ENCODE results near the gene PDLIM4.

The PDLIM4 gene

DNA sequence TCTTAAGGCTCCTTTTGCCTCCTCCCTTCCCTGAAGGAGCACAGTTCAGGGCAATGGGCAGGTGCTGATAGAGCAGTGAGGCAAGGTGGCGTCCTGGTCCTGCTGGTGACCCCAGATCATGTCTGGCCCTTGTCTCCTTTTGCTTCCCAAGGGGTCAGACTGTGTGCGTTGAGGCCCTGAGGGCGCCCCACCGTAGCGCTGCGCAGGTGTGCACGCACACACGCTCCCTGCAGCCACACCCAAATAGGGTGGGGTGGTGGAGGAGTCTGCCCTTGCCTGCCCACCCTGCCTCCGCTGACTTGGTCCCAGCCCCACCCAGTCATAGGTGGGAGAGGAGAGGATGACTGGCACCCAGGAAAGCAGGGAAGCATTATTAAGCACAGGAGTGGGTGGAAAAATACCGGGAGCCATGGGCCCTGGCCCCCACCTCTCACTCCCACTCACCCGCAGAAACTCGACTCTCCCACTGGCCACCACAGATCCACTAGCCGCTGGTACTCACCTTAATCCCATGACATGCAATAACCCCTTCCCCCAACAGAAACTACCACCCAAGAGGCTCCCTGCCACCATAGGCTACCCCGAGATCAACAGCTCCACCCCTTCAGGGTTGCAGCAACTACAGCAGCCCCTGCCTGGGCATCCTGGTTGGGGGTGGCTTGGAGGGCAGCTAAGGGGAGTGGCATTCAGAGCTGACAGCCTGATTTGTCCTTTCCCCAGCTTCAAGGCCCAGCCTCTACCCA is 16.7 kb downstream of the PDLIM4 start:
- H3K14ac ChIP-seq (ENCODE audit: low read length in 2 of 2), result no peak overlapping the region
- H3K4me1 ChIP-seq (ENCODE audit: control insufficient read depth, insufficient read depth, low read depth, low read length), result peaks cover 28% of the 10 kb centered on the region
- H3K36me3 ChIP-seq (ENCODE audit: control insufficient read depth in 1 of 2, insufficient read depth in 2 of 2, low read depth in 1 of 2, low read length in 2 of 2), result peaks cover 47 to 48% of the 10 kb centered on the region in 2 experiments
- H3K18ac ChIP-seq (ENCODE audit: low read depth in 1 of 2, low read length in 2 of 2), result no peak overlapping the region
- no peak overlapping the region for H4K8ac ChIP-seq (ENCODE audit: low read length)
- WGBS, result 99% methylated on average over 13 of the region's 14 CpGs
- no peaks in the 10 kb centered on the region for H3K9me3 ChIP-seq (ENCODE audit: control insufficient read depth, low read length)
- H2BK15ac ChIP-seq (ENCODE audit: low read depth, poor library complexity, severe bottlenecking), result no peak overlapping the region
- H3K9ac ChIP-seq (ENCODE audit: low read length), result no peak overlapping the region
- H3K79me1 ChIP-seq (replicated peaks; ENCODE audit: low read length, poor library complexity, severe bottlenecking), result peaks cover 20% of the 10 kb centered on the region
- H2BK120ac ChIP-seq (ENCODE audit: low read depth, low read length), result no peak overlapping the region
- no peak overlapping the region for H3K27ac ChIP-seq (ENCODE audit: low read length, poor library complexity, severe bottlenecking)
- no peak overlapping the region for H2BK12ac ChIP-seq (ENCODE audit: low read length in 2 of 2)
- H2BK5ac ChIP-seq (ENCODE audit: low read depth, low read length, poor library complexity, severe bottlenecking), result no peak overlapping the region
- H4K91ac ChIP-seq (ENCODE audit: low read length), result no peak overlapping the region
- DNase-seq, result no peak
- no peak overlapping the region for H3K4me2 ChIP-seq (ENCODE audit: low read length, poor library complexity, severe bottlenecking)
- H3K4me3 ChIP-seq (ENCODE audit: insufficient read depth in 1 of 2, low read depth in 1 of 2, low read length in 2 of 2), result no peak overlapping the region
- no peak overlapping the region for H2AK5ac ChIP-seq (ENCODE audit: low read length, severe bottlenecking)
- H3K23ac ChIP-seq (ENCODE audit: low read length in 2 of 2), result no peak overlapping the region
- H3K27me3 ChIP-seq (ENCODE audit: control insufficient read depth in 1 of 2, insufficient read depth in 1 of 2, low read length in 2 of 2), result no peaks in the 10 kb centered on the region
- H2AFZ ChIP-seq (ENCODE audit: low read depth, low read length), result no peak overlapping the region
- H3K4ac ChIP-seq (ENCODE audit: low read depth in 1 of 2, low read length in 2 of 2), result no peak overlapping the region

- Histone ChIP-seq H3K4me2 (ENCODE audit: low read length, poor library complexity, severe bottlenecking) (no peak overlapping the region), H2BK120ac (ENCODE audit: low read depth, low read length) (no peak overlapping the region), H3K36me3 (ENCODE audit: control insufficient read depth in 1 of 2, insufficient read depth in 2 of 2, low read depth in 1 of 2, low read length in 2 of 2) (peaks cover 34 to 37% of the 10 kb centered on the region in 2 experiments), H2AK5ac (ENCODE audit: low read length, severe bottlenecking) (no peak overlapping the region), H2BK15ac (ENCODE audit: low read depth, poor library complexity, severe bottlenecking) (no peak overlapping the region), H2BK12ac (ENCODE audit: low read length in 2 of 2) (no peak overlapping the region), H3K4ac (ENCODE audit: low read depth in 1 of 2, low read length in 2 of 2) (no peak overlapping the region), H3K18ac (ENCODE audit: low read depth in 1 of 2, low read length in 2 of 2) (no peak overlapping the region), H3K4me3 (ENCODE audit: insufficient read depth in 1 of 2, low read depth in 1 of 2, low read length in 2 of 2) (no peak overlapping the region), H3K27ac (ENCODE audit: low read length, poor library complexity, severe bottlenecking) (no peak overlapping the region), H3K23ac (ENCODE audit: low read length in 2 of 2) (no peak overlapping the region), H2BK5ac (ENCODE audit: low read depth, low read length, poor library complexity, severe bottlenecking) (no peak overlapping the region), H3K4me1 (ENCODE audit: control insufficient read depth, insufficient read depth, low read depth, low read length) (peaks cover 14% of the 10 kb centered on the region), H2AFZ (ENCODE audit: low read depth, low read length) (no peak overlapping the region), H3K9ac (ENCODE audit: low read length) (no peak overlapping the region), H4K8ac (ENCODE audit: low read length) (no peak overlapping the region), H3K9me3 (ENCODE audit: control insufficient read depth, low read length) (no peaks in the 10 kb centered on the region), H3K27me3 (ENCODE audit: control insufficient read depth in 1 of 2, insufficient read depth in 1 of 2, low read length in 2 of 2) (no peaks in the 10 kb centered on the region), H3K14ac (ENCODE audit: low read length in 2 of 2) (no peak overlapping the region), H3K79me1 (replicated peaks; ENCODE audit: low read length, poor library complexity, severe bottlenecking) (peaks cover 17% of the 10 kb centered on the region), H4K91ac (ENCODE audit: low read length) (no peak overlapping the region)
- DNase-seq, result no peak
- 77% methylated on average over 2 of the region's 5 CpGs for WGBS
These were observed 18.1 kb downstream of the PDLIM4 start for GRCh38 chr5:132275367-132276220.

- Histone ChIP-seq H3K4me2 (ENCODE audit: low read length, poor library complexity, severe bottlenecking) (no peak overlapping the region), H3K18ac (ENCODE audit: low read depth in 1 of 2, low read length in 2 of 2) (no peak overlapping the region), H3K79me1 (replicated peaks; ENCODE audit: low read length, poor library complexity, severe bottlenecking) (peaks cover 5% of the 10 kb centered on the region), H4K8ac (ENCODE audit: low read length) (no peak overlapping the region), H3K27me3 (ENCODE audit: control insufficient read depth in 1 of 2, insufficient read depth in 1 of 2, low read length in 2 of 2) (no peaks in the 10 kb centered on the region), H3K14ac (ENCODE audit: low read length in 2 of 2) (no peak overlapping the region), H3K9me3 (ENCODE audit: control insufficient read depth, low read length) (no peaks in the 10 kb centered on the region), H2BK15ac (ENCODE audit: low read depth, poor library complexity, severe bottlenecking) (no peak overlapping the region), H2BK12ac (ENCODE audit: low read length in 2 of 2) (no peak overlapping the region), H3K4me1 (ENCODE audit: control insufficient read depth, insufficient read depth, low read depth, low read length) (peaks cover 11% of the 10 kb centered on the region), H2AK5ac (ENCODE audit: low read length, severe bottlenecking) (no peak overlapping the region), H2BK120ac (ENCODE audit: low read depth, low read length) (no peak overlapping the region), H3K27ac (ENCODE audit: low read length, poor library complexity, severe bottlenecking) (no peak overlapping the region), H3K4ac (ENCODE audit: low read depth in 1 of 2, low read length in 2 of 2) (no peak overlapping the region), H4K91ac (ENCODE audit: low read length) (no peak overlapping the region), H3K23ac (ENCODE audit: low read length in 2 of 2) (no peak overlapping the region), H3K4me3 (ENCODE audit: insufficient read depth in 1 of 2, low read depth in 1 of 2, low read length in 2 of 2) (no peak overlapping the region), H3K36me3 (ENCODE audit: control insufficient read depth in 1 of 2, insufficient read depth in 2 of 2, low read depth in 1 of 2, low read length in 2 of 2) (peaks cover 18 to 20% of the 10 kb centered on the region in 2 experiments), H2AFZ (ENCODE audit: low read depth, low read length) (no peak overlapping the region), H3K9ac (ENCODE audit: low read length) (no peak overlapping the region), H2BK5ac (ENCODE audit: low read depth, low read length, poor library complexity, severe bottlenecking) (no peak overlapping the region)
- DNase-seq, result no peak
- WGBS, result 94% methylated on average over 5 of the region's 6 CpGs
These were observed 19.8 kb downstream of the PDLIM4 start for GRCh38 chr5:132277256-132277655.
